EL (cell line): Measurements from ENCODE around the gene MGAT5B.

ENCODE experiments used
- DNase-seq: peaks from one replicate; pipeline ENCODE4 v3.0.0-alpha.2; 2016

The MGAT5B gene

DNA sequence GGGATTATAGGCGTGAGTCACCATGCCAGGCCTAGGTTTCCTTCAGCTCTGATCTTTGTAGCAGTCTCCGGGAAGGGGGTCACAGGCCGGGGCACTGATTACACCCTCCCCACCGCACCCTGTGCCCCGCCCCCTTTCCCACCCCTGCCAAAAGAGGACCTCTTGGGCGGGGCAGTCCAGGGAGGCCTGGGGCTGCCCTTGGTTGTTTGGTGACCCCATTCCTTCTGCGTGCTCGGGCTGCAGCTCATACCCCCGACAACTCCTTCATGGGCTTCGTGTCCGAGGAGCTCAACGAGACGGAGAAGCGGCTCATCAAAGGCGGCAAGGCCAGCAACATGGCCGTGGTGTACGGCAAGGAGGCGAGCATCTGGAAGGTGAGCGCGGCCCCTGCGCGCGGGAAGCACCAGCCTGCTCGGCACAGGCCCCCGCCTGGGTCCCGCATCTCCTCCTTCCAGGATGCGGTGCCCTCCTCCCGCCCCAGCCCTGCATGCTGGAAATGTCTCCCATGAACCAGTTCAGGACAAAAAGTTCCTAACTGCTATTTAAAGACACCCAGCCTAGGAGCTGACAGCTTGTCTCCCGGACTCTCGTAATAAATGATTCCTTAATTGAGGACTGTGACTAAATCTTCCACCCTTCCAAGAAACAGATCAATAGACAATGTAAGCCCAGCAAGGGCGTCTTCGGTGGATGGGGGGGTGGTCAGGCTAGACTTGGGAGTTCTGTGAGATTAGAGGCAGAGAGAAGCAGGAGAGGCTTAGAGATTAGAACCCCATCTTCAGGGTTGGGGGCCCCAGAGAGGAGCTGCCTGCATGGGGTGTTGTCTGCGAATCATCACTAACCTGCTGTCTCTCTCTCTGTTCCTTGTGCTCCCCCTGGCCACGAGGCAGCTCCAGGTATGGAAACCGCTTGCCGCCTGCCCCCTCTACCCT is 64.5 kb downstream of the MGAT5B start:
- no peak for DNase-seq

DNA sequence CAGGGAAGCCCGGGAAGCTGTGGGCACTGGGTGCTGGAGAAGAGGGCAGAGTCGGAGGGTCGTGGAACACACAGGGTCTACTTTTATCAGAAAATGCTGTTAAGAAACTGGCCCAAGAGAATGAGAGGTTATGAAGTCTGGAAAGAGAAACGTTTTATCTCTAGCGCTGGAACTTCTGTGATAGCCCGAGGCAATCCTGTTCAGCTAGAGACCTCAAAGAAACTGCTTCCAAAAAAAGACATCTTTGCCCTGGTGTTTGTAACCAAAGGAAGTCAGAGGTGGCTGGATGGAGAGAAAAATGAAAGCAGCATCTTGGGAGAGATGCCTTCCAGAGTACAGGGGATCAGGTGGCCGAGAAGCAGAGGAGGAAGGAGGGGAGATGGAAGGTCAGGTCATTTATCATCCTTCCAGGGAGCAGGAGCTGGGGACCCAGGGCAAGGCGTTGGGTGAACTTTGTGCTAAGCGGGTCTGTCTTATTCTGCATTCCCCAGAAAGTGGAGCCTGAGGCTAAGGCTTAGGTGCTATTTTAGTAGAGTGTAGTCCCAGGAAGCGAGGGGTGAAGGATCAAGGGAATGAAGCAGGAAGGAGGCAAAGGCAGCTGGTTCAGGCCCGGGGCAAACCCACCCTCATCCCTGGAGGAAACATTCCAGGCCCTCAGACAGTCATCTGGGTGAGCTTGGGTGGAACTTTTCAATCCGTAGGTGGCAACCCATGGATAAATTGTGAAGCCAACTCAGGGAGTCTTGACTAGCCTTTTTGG is 66.5 kb downstream of the MGAT5B start:
- DNase-seq, result peak; percentile 72

DNA sequence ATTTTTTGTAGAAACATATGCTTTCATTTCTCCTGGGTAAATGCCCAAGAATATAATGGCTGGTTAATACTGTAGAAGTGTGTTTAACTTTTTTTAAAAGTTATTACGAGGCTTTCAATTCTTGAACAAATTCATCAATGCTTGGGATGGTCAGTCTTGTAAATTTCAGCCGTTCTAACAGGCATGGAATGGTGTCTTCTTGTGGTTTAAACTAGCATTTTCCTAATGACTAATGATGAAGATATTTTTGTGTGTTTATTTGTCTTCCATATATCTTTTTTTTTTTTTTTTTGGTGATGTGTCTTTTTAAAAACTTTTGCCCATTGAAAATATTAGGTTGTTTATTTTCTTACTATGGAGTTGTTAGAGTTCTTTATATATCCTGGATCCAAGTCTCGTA is 67.1 kb downstream of the MGAT5B start:
- DNase-seq, result peak; percentile 78

DNA sequence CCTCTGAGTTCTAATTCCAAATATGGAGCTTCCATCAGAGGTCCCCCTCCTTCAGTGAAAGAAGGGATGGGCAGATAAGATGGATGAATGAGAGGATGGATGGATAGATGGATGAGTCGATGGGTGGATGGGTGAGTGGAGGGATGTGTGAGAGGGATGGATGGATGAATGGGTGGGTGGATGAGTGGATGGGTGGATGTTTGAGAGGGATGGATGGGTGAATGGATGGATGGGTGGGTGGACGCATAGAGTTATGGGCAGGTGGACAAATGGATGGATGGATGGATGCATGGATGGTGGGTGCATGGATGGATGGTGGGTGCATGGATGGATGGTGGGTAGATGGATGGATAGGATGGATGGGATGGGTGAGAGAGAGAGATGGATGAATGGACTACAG is 69.0 kb downstream of the MGAT5B start:
- DNase-seq, result no peak

DNA sequence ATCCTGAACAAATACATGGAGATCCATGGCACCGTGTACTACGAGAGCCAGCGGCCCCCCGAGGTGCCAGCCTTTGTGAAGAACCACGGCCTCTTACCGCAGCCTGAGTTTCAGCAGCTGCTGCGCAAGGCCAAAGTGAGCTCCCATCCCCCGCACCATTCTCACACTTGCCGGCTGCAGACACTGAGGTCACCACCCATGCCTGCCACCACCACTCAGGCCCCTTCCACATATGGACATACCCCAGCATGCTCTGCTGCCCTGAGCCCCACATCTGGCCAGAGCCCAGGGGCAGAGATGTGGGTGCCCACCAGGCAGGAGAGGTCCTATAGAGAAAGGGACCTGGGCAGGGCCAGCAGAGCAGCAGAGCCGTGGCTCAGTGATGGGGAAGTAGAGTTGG is 69.8 kb downstream of the MGAT5B start:
- DNase-seq, result no peak

DNA sequence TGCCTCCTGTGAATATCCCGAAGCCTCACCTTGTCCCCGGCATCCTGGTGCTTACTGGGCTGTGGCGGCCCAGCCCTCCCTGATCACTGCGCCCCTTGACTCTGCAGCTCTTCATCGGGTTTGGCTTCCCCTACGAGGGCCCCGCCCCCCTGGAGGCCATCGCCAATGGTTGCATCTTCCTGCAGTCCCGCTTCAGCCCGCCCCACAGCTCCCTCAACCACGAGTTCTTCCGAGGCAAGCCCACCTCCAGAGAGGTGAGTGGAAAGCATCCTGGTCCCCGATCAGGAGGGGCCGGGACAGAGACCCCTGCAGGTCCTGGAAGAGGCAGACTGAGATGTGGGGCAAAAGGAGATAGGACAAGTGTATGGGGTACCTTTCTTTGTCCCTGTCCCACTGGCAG is 72.1 kb downstream of the MGAT5B start:
- no peak for DNase-seq

DNA sequence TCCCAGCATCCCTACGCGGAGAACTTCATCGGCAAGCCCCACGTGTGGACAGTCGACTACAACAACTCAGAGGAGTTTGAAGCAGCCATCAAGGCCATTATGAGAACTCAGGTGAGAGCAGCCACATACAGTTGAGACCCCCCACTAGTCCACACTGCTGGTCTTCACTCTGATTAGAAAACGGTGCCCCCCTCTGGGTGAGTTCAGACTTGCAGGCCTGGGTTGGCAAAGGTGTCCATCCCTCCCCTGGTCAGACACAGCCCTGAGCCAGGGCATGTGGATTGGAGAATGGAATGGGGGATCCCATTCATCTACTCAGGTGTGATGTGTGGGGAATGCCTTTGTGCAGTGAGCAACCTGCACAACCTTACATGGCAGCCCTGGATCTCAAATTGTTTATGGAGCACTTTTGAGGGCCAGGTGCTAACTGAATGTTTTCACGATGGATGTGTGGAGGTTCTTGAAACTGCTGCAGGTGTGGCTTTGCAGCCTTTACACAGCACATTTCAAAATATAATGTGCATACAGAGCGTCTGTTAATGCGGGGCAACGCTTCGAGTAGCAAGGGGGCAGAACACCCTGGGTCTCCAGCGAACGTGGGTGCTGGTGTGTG is 72.6 kb downstream of the MGAT5B start:
- DNase-seq, result peak; percentile 17

DNA sequence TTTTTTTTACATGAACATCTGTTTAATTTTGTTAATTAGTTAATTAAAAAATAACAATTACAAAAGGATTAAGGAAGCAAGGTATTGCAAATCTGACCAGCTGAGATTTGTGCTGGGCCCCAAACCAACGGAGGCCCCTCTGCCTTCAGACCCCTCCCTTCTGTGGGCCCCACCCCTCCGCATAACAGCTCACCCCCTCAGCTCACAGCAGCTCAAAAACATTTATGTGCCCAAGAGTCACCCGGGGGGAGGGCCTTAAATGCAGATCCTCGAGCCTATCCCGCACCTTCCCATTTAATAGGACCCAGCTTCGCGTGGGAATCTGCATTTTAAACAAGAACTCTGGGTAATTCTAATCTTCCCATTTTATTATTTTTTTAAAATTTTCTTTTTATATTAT is 75.0 kb downstream of the MGAT5B start:
- DNase-seq, result no peak

DNA sequence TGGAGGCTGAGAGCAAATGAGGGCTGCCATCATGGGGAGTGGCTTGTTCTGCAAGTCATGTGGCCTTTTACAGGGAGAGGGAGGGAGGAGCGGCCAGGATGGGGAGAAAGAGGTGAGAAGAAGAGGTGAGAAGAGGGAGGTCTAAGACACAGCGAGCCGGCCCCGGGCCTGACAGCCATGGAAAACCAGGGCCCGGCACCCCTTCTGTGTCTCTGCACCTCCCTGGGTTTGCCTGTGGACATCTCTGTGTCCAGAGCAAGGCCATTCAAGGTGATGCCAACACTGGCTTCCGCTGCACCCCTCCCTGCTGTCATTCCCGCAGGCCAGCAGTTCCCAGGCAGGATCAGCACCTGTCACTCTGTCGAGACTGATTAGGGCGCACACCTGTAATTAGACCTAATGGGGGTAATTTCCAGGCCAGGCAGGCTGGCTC is 75.6 kb downstream of the MGAT5B start:
- no peak for DNase-seq

DNA sequence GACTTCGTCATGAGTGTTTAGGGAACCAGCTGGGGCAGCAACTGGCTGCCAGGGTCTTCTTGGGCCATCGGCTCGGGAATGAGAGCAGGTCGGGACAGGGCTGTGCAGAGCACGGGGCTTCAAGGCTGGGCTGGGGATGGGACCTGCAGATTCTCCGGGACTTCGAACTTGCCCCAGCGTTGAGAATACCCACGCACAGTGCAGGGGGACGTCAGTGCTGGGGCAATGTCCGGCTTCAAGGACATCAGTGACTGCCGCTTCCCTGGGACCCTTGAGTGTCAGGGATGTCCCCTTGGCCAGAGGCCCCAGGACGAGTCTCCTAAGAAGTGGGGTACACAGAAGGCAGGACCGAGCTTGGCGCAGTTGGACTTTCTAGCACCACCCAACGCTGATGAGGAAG is 76.3 kb downstream of the MGAT5B start:
- no peak for DNase-seq

DNA sequence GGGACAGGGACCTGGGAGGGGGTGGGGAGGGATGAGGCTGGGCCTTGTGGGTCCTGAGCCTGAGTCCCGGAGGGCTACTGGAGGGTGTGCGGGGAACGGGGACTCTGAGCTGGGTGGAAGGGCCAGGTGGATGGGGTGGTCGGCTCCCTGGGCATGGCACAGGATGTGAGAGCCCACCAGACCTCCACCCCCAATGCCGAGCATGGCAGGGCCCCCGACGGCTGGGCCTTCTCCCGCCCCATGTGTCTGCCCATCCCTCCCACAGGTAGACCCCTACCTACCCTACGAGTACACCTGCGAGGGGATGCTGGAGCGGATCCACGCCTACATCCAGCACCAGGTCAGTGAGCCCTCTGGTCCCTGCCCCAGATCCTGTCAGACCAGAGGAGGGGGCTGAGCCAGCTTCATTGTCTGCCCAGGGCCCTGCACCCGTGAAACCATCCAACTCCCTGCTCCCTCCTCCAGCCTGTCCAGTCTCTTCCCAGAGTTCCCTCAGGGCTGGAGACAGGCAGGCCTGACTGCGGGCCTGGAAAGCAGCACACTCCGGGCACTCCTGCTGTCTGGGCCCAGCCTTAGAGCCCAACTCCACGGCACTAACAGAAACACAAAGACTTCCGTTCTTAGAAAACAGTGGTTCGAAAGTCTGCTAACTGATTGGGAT is 78.0 kb downstream of the MGAT5B start:
- DNase-seq, result no peak

DNA sequence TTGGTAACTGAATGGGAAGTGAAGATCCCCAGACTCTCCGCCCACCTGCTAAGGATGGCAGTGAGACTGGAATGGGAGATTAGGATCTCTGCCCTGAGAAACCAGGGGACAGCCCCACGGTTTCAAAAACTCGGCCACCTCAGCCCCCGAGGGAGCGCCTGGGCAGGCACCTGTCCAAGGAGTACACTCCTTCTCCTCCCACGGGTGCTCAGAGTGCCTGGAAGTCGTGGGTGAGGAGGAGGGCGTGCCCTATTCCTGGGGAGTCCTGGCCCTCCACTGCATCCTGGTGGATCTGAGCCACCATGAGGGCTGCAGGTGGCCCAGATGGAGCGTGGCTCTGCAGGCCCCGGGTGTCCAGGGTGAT is 78.5 kb downstream of the MGAT5B start:
- DNase-seq, result no peak

DNA sequence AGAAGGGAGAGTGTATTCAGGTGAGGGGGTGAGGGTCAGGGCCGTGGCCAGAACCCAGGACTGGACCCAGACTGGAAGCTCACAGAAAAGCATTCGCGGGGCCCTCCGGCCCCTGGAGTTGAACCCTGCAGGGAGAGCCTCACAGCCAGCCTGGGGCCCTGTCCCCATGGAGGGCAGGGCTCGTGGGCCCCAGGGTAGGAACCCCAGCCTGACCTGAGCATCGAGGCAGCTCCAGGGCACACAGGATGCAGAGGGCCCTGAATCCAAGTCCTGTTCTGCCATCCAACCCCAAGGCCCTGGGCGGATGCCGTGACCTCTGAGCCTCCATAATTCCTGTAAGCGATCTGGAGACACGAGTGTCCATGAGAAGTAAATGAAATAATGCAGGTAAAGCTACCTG is 79.1 kb downstream of the MGAT5B start:
- DNase-seq, result no peak

DNA sequence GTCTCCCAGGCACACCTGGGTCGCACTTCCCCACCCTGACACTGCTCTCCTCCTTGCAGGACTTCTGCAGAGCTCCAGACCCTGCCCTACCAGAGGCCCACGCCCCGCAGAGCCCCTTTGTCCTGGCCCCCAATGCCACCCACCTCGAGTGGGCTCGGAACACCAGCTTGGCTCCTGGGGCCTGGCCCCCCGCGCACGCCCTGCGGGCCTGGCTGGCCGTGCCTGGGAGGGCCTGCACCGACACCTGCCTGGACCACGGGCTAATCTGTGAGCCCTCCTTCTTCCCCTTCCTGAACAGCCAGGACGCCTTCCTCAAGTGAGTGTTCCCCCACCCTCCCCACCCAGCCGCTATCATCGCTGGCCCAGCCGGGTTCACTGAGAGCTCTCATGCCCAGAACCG is 79.6 kb downstream of the MGAT5B start:
- DNase-seq, result no peak

DNA sequence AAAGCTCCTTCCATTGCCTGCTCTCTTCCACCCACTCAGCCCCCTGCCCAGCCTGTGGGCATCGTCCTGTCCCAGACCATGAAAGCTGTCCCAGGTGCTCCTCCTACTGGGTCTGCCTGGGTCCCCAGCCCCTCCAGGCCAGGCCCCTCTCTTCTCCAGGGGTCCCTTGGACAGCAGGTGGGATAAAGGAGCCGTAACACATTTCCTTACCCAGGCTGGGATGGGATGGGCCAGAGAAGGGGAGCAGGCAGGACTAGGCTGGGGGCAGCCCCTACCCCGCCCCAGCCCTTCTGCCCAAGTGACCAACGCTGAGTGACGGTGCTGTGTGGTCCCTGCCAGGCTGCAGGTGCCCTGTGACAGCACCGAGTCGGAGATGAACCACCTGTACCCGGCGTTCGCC is 80.1 kb downstream of the MGAT5B start:
- DNase-seq, result no peak

DNA sequence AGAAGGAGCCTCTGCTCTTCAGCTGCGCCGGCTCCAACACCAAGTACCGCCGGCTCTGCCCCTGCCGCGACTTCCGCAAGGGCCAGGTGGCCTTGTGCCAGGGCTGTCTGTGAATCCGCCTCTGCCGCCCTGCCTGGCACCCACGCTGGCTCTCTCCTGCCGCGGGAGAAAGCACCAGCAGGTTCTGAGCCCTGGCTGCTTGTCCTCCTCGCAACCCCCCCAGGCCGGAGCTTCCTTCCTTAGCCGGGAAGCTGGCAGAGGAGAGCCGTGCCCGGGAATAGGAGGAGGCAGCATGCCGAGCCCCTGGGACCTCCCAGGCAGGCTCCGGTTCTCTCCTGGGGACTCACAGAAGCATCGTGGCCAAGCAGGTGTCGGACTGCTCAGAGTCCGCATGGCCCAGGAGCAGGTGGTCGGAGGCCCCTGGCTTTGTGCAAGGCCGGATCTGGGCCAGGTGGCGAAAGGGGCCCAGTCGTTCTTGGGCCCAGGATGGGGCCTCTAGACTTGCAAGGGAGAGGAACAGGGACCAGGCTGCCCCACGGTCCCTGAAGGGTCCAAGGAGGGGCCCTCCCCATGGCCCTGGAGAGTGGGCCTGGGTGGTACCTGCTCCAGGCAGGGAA is 80.6 kb downstream of the MGAT5B start:
- DNase-seq, result no peak

DNA sequence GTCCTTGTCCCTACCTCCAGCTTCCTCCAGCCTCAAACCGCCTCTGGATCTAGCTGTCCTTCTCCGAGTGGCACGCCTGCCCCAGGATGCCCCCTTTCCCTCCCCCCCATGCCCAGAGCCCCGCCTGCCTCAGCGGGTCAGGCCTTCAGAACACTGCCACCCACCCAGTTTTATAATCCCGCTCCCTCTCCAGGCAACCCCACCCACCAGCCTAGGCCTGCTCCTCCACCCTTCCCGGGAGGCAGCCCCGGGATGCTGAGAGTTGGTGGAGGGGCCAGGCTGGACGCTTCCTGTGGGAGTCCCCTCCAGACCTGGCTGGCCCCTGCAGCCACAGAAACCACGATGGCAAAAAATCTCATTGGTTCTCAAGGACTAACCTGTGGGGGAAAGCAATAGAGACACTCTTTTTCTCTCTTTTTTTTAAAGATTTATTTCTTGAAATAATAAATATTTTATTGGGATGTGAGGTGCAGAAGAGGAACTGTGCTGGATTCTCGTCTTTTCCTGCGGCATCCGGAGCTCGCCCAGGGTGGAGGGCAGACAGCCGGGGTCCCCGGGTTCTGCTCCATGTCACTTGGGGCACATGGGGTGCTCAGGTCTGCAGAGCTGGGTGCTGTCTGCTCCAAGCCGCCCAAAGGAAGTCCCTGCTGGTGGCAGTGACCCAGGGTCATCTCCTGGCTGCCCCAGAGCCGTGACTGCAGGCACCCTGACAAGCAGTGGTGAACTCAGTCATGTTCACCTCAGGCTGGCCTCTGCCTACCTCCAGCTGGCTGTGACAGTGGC is 81.9 kb downstream of the MGAT5B start:
- no peak for DNase-seq

DNA sequence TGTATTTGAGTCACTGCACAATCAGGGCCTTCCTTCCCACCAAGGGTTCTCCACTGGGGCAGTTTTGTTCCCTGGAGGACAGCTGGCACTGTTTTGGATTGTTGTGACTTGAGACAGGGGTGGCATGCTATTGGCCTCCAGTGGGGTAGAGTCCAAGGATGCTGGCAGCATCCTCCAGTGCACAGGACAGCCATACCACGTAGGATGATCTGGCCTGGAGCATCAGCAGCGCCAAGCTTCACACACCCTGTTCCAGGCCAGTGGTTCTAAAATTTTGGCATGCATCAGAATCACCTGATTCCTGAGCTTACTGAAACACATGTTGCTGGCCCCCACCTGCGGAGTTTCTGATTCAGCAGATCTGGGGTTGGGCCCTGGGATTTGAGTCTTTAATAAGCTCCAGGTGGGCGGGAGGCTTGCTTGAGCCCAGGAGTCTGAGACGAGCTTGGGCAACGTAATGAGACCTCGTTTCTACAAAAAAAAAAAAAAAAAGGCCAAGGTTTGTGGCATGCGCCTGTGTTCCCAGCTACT is 83.2 kb downstream of the MGAT5B start:
- DNase-seq, result no peak

DNA sequence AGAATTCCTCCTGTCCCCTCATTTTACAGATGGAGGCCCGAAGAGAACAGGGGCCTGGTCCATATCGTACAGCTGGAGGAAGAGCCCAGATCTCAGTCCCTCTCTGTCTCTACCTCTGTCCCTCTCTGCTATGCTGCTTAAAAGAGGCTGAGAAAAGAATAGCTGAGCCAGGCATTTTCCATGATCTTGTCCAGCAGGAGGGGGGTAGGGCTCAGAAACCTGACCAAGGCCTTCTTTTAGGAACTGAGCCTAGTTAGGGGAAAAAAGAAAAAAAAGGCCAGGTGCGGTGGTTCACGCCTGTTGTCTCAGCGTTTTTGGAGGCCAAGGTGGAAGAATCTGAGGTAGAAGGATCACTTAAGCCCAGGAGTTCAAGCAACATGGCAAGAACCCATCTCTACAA is 84.2 kb downstream of the MGAT5B start:
- DNase-seq, result no peak

DNA sequence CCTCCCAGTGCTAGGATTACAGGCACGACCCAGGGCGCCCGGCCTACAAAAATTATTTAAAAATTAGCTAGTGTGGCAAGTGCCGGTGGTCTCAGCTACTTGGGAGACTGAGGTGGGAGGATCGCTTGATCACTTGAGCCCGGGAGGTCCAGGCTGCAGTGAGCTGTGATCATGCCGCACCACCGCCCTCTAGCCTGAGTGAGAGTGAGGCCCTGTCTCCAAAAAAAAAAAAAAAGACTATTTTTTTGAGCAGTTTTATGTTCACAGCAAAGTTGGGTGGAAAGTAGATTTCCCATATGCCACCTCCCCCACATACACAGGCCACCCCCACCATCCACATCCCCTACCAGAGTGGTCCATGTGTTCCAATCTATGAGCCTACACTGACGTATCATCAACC is 84.9 kb downstream of the MGAT5B start:
- DNase-seq, result no peak

DNA sequence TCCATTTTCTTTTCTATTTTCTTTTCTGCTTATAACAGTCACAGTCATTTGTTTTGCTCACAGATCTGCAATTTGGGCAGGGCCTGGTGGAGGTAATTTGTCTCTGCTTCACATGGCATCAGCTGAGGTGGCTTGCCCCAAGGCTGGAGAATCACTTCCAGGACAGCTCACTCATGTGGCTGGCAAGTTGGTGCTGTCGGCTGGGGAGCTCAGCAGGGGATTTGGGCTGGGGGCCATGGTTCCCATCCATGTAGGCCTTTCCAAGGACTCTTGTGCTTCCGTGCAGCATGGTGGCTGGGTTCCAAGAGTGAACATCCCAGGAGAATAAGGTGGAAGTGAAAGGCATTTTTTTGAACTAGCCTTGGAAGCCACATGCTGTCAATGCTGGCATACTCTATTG is 85.7 kb downstream of the MGAT5B start:
- DNase-seq, result no peak

DNA sequence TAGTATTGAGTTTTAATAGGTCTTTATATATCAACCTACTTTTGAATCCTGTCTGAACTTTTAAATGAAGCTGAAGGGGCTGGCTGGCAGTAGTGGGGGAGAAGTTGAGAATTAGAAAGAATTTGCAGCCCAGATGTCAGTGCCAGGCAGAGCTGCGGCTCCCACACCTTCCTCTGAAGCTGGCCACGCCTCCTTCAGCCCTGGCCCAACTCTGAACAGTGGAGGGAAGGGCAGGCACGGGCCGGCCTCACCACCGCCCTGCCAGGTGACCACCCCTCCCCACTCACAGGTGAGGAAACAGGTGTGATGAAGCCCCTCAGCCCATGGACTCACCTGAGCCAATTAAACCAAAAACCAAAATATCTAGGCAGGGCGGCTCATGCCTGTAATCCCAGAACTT is 87.0 kb downstream of the MGAT5B start:
- no peak for DNase-seq
